HFFc6 (cell line): ENCODE data around the gene SVIP. TPM values are rescaled to one million over a fixed set of nuclear protein-coding genes. Genes with fewer than 3 reads are reported as not detected.

Experiments
- DNase-seq: peaks from one replicate; pipeline ENCODE4 v3.0.0-alpha.2; 2018
- H3K27ac Mint-ChIP-seq: 2 replicates; pipeline ENCODE4 v1.8.0; 2020; ENCODE audit warnings: mild to moderate bottlenecking, mixed read lengths
- H3K27me3 Mint-ChIP-seq: 2 replicates; pipeline ENCODE4 v1.8.0; 2021; ENCODE audit warnings: mild to moderate bottlenecking, moderate library complexity, mixed read lengths; ENCODE audit not compliant: insufficient read depth
- H3K36me3 Mint-ChIP-seq: 2 replicates; pipeline ENCODE4 v1.8.0; 2021; ENCODE audit warnings: low read depth, mixed read lengths
- H3K4me1 Mint-ChIP-seq: 2 replicates; pipeline ENCODE4 v1.8.0; 2020; ENCODE audit warnings: low read depth, mixed read lengths
- H3K4me3 Mint-ChIP-seq: 2 replicates; pipeline ENCODE4 v1.8.0; 2020; ENCODE audit warnings: mild to moderate bottlenecking, moderate library complexity, mixed read lengths
- H3K9me3 Mint-ChIP-seq: 2 replicates; pipeline ENCODE4 v1.8.0; 2020; ENCODE audit warnings: mild to moderate bottlenecking, mixed read lengths
- total RNA-seq, 6 experiments: library from RNA; stranded (reverse); fragmentation: NEBNext Ultra II Directional; extraction: Animal tissue kit (Norgen Biotek cat#: 25700); gene quantifications; 2 replicates in 1 of 6; 3 replicates in 5 of 6; pipeline ENCODE4 v1.2.3, GENCODE V29; 2021
- TF ChIP-seq, protein P1 (sequence below): fragments of 200-600 bp; sonication (generic); IDR thresholded peaks from 2 replicates; pipeline ENCODE4 v1.5.0; 2021; ENCODE audit warnings: antibody characterized with exemption, mild to moderate bottlenecking

The SVIP gene
- total RNA-seq, 6 experiments from 2014 or later, result 9.9 to 25.9 (median 20.9) TPM

GRCh38 chr11:22807855-22808570 lies 21.6 kb downstream of the SVIP start:
- Mint-ChIP-seq H3K36me3 (no peaks in the 10 kb centered on the region), H3K4me1 (no peaks in the 10 kb centered on the region), H3K4me3 (no peak overlapping the region), H3K9me3 (peaks cover 4% of the 10 kb centered on the region; the same call in 1 of the 2 replicates), H3K27ac (no peak overlapping the region), H3K27me3 (no peaks in the 10 kb centered on the region)
- no peak for DNase-seq
- TF ChIP-seq, protein P1, sequence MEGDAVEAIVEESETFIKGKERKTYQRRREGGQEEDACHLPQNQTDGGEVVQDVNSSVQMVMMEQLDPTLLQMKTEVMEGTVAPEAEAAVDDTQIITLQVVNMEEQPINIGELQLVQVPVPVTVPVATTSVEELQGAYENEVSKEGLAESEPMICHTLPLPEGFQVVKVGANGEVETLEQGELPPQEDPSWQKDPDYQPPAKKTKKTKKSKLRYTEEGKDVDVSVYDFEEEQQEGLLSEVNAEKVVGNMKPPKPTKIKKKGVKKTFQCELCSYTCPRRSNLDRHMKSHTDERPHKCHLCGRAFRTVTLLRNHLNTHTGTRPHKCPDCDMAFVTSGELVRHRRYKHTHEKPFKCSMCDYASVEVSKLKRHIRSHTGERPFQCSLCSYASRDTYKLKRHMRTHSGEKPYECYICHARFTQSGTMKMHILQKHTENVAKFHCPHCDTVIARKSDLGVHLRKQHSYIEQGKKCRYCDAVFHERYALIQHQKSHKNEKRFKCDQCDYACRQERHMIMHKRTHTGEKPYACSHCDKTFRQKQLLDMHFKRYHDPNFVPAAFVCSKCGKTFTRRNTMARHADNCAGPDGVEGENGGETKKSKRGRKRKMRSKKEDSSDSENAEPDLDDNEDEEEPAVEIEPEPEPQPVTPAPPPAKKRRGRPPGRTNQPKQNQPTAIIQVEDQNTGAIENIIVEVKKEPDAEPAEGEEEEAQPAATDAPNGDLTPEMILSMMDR, result no peak

DNA sequence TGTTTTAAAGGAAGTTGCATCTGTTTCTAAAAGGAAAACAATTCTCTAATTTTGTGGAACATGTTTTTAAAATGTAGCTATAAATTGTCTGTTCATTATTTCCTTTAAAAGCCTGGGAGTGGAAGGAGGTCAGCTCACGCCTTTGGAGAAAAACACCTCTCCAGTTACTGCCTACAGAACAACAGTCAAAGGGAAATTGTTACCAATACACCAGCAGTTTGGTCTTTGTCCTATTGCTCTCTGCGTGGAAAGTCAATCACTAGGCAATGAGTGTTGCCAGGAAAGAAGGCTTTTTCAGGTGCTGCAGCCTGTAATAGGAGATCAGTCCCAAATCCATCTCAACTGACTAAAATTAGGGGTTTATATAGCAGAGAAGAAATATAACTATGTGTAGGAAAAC lies 22.2 kb downstream of the SVIP start:
- Mint-ChIP-seq H3K36me3 (no peaks in the 10 kb centered on the region), H3K4me3 (no peak overlapping the region), H3K27ac (no peak overlapping the region), H3K4me1 (no peaks in the 10 kb centered on the region), H3K9me3 (peaks cover 4% of the 10 kb centered on the region; the same call in 1 of the 2 replicates), H3K27me3 (no peaks in the 10 kb centered on the region)
- DNase-seq, result no peak
- TF ChIP-seq, protein P1, result no peak

- DNase-seq, result no peak
- Mint-ChIP-seq H3K27ac (no peak overlapping the region), H3K27me3 (no peaks in the 10 kb centered on the region), H3K36me3 (no peaks in the 10 kb centered on the region), H3K4me3 (no peak overlapping the region), H3K9me3 (no peaks in the 10 kb centered on the region), H3K4me1 (no peaks in the 10 kb centered on the region)
- TF ChIP-seq, protein P1, result no peak
Measured at GRCh38 chr11:22802861-22803260, 26.7 kb downstream of the SVIP start.

DNA sequence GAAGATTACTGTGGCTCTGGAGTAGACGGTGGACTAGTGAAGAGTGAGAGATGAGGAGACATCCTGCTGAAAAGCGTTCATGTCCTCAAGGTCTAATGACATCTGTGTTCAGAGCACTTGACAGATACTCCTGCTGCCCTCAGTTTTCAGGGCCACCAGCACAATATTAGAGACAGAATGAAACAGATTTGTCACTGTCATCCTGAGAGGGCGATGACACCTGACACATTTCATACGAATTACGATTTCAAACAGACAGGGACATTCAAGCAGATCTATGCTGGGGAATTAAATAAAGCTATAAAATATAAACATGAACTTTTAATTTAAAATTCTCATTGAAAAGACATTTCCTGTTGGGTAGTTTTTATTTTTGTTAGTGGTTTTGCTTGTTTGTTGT lies 29.1 kb downstream of the SVIP start:
- TF ChIP-seq, protein P1, result no peak
- H3K27me3 Mint-ChIP-seq, result no peaks in the 10 kb centered on the region

DNA sequence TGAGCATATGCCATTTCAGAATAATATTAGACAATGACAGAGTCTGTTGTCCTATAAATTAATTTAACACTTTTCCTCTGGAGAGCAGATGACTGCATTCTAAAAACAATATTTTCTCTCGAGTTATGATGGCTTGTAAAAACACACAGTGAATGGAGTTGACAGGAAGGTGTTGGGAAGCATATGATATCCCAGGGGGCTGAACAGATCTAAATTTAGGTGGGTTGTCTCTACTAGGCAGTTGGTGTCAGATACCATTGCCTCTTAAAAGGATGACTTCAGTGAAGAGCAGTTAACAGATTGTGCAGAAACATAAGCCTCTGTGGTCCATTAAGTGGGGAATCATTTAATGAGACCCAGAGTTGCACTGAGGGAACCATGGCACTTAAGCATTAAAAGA lies 30.7 kb downstream of the SVIP start:
- no peak overlapping the region for H3K27ac Mint-ChIP-seq
- no peaks in the 10 kb centered on the region for H3K36me3 Mint-ChIP-seq
- H3K27me3 Mint-ChIP-seq, result no peaks in the 10 kb centered on the region

More for the DNA sequence above, 29.1 kb downstream of the SVIP start:
- Mint-ChIP-seq H3K4me3 (no peak overlapping the region), H3K36me3 (no peaks in the 10 kb centered on the region), H3K4me1 (no peaks in the 10 kb centered on the region), H3K27ac (no peak overlapping the region), H3K9me3 (no peaks in the 10 kb centered on the region)
- DNase-seq, result no peak

More for the DNA sequence above, 30.7 kb downstream of the SVIP start:
- H3K4me1 Mint-ChIP-seq, result no peaks in the 10 kb centered on the region
- H3K9me3 Mint-ChIP-seq, result no peaks in the 10 kb centered on the region
- no peak for DNase-seq
- no peak overlapping the region for H3K4me3 Mint-ChIP-seq
- TF ChIP-seq, protein P1, result no peak
